ENCODE data around the gene ATP12A.

GRCh38 chr13:24716011-24716410 is 35.8 kb downstream of the ATP12A start:
- TF ChIP-seq CTCF (IDR thresholded peaks at IDR 0.05) (no peak), TCF7L2 (IDR thresholded peaks at IDR 0.05; ENCODE audit: low read depth, low read length) (no peak), REST (IDR thresholded peaks at IDR 0.05; ENCODE audit: insufficient read depth in 1 of 2, low read depth in 2 of 2, low read length in 1 of 2) (no peak), POLR2AphosphoS5 (IDR thresholded peaks at IDR 0.05; ENCODE audit: low read depth, low read length) (no peak)
